HEK293 (cell line): ENCODE results near the gene ARHGAP45.

Experiments used
- KLF10 ChIP-seq: fragments of 450-650 bp; IDR thresholded peaks from 2 replicates; pipeline ENCODE4 v1.5.1; 2018; ENCODE audit warnings: missing biosample characterization, mild to moderate bottlenecking, missing genetic modification characterization
- TF ChIP-seq, protein P1 (sequence below): fragments of 450-650 bp; formaldehyde crosslinking; IDR thresholded peaks from 2 replicates; pipeline ENCODE4 v1.5.1; 2016; ENCODE audit warnings: missing biosample characterization, missing genetic modification characterization

DNA sequence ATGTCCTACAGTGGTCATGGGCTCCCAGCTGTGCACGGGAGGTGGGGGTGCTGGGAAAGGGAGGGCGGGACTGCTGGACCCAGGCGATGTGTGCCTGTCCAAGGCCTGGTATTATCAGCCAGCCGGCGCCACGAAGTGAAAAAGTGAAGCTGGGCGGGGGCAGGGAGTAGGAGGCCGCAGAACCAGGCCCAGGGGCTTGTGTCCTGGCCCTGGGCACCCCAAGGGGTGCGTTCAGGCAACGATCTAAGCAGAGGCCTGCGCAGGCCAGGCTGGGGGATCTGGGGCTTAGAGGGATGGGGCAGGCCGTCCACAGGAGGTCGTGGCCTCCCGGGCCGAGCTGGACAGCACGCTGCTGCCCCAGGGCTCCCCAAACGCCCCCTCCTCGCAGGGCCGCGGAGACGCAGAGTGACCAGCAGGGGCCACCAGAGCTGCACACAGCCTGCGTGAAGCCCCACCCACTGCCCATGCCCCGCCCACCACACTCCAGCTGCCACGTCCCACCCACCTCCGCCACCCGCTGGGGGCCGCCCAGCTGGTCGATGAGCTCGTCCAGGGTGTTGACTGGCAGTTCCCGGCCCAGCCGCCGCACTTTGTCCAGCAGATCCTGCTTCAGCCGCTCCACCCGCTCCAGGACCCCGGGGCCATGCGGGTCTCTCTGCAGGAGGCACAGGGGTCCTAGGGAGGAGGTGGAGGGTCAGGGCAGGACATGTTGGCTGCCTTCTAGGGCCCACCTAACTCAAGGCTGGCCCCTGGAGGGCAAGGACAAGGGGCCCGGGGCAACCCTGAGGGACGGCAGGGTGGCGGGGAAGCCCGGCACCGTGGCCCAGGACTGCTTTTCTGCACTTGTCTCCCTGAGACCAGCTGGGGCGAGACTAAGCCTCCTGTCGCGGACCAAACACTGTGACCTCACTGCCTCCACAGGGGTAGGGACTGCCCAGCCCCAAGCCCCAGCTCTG, 46.3 kb downstream of the ARHGAP45 start:
- TF ChIP-seq, protein P1, sequence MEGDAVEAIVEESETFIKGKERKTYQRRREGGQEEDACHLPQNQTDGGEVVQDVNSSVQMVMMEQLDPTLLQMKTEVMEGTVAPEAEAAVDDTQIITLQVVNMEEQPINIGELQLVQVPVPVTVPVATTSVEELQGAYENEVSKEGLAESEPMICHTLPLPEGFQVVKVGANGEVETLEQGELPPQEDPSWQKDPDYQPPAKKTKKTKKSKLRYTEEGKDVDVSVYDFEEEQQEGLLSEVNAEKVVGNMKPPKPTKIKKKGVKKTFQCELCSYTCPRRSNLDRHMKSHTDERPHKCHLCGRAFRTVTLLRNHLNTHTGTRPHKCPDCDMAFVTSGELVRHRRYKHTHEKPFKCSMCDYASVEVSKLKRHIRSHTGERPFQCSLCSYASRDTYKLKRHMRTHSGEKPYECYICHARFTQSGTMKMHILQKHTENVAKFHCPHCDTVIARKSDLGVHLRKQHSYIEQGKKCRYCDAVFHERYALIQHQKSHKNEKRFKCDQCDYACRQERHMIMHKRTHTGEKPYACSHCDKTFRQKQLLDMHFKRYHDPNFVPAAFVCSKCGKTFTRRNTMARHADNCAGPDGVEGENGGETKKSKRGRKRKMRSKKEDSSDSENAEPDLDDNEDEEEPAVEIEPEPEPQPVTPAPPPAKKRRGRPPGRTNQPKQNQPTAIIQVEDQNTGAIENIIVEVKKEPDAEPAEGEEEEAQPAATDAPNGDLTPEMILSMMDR (tag by site-specific recombination) = peak; percentile 91
- TF ChIP-seq KLF10 (tag by site-specific recombination) = peak; percentile 96
